HepG2 (cell line): Measurements from ENCODE around the gene RTN4RL2. TPM values are rescaled to one million over a fixed set of nuclear protein-coding genes. Genes with fewer than 3 reads are reported as not detected.

Experiments
- ATAC-seq: fragments of 200-7000 bp; cut with Tn5 transposase; 3 replicates; pipeline ENCODE4 v1.9.1; 2020; ENCODE audit warnings: mild to moderate bottlenecking, moderate library complexity
- BruUV-seq: library from RNA; stranded (reverse); fragments of 400-500 nt; replicated peaks from 2 replicates; lab custom pipeline; 2021; lab: Mats Ljungman, UMichigan
- CTCF ChIA-PET: fragments of 300-600 bp; formaldehyde crosslinking; extraction: SDS; loops from one replicate; lab custom pipeline; 2021; ENCODE audit warnings: low total read pairs, inconsistent platforms, low intra/inter-chr PET ratio; lab: Yijun Ruan, JAX
- POLR2A ChIA-PET: fragments of 350-600 bp; sonication (Branson Sonifier 250); formaldehyde crosslinking; loops from one replicate; lab custom pipeline; 2020; ENCODE audit warnings: antibody characterized with exemption, inconsistent platforms; lab: Yijun Ruan, JAX
- DNase-seq: peaks from one replicate; pipeline ENCODE4 v3.0.0-alpha.2; 2015; ENCODE audit warnings: low spot score
- FAIRE-seq: peaks from 3 replicates; lab custom pipeline; 2011; peaks lifted over from hg19 to GRCh38; lab: Jason Lieb, UNC
- H2AFZ ChIP-seq: one replicate; pipeline ENCODE4 v1.6.1; 2011; ENCODE audit warnings: low read length, inconsistent platforms
- H3K27ac ChIP-seq: fragments of 300-600 bp; 3 replicates; pipeline ENCODE4 v1.8.0; 2011; ENCODE audit warnings: mixed run types, mild to moderate bottlenecking, mixed read lengths, low read length, inconsistent platforms; ENCODE audit not compliant: insufficient read depth; ENCODE audit errors: extremely low read length
- H3K27me3 ChIP-seq, 2 experiments: fragments of 200-600 bp in 1 of 2; 2 replicates in 1 of 2; 3 replicates in 1 of 2; pipeline versions ENCODE4 v1.6.0 to v1.8.0; 2011; ENCODE audit warnings: low read length in 2 of 2, mild to moderate bottlenecking in 2 of 2, moderate library complexity in 2 of 2, inconsistent platforms in 1 of 2; ENCODE audit not compliant: insufficient read depth in 2 of 2, control insufficient read depth in 1 of 2
- H3K36me3 ChIP-seq, 2 experiments: fragments of 200-600 bp in 1 of 2; replicated peaks in 1 of 2; 2 replicates in 1 of 2; 3 replicates in 1 of 2; pipeline versions ENCODE4 v1.5.1 to v1.8.0; 2011; ENCODE audit warnings: low read length in 2 of 2, inconsistent platforms in 1 of 2; ENCODE audit not compliant: insufficient read depth in 2 of 2, control insufficient read depth in 1 of 2
- H3K4me1 ChIP-seq: 2 replicates; pipeline ENCODE4 v1.5.1; 2012; ENCODE audit warnings: low read length, inconsistent platforms; ENCODE audit not compliant: insufficient read depth
- H3K4me2 ChIP-seq: 2 replicates; pipeline ENCODE4 v1.6.0; 2011; ENCODE audit warnings: low read depth, low read length, inconsistent platforms
- H3K4me3 ChIP-seq, 3 experiments: fragments of 200-600 bp in 1 of 3; sonication (generic), shearing (Covaris generic) in 1 of 3; replicated peaks in 1 of 3; 2 replicates each; pipeline ENCODE4 v1.5.1; 2011 to 2016; ENCODE audit warnings: low read length in 3 of 3, inconsistent platforms in 2 of 3, low read depth in 2 of 3, mild to moderate bottlenecking in 2 of 3, control low read depth in 1 of 3, mixed read lengths in 1 of 3; ENCODE audit not compliant: insufficient read depth in 1 of 3
- H3K79me2 ChIP-seq: one replicate; pipeline ENCODE4 v1.6.1; 2011; ENCODE audit warnings: low read length, inconsistent platforms; ENCODE audit not compliant: insufficient read depth
- H3K9ac ChIP-seq: 2 replicates; pipeline ENCODE4 v1.6.0; 2011; ENCODE audit warnings: mild to moderate bottlenecking, low read depth, low read length, inconsistent platforms; ENCODE audit not compliant: insufficient read depth
- H3K9me3 ChIP-seq: 2 replicates; pipeline ENCODE4 v1.5.1; 2012; ENCODE audit warnings: mild to moderate bottlenecking, low read length
- H4K20me1 ChIP-seq: 2 replicates; pipeline ENCODE4 v1.6.0; 2011; ENCODE audit warnings: inconsistent platforms, mild to moderate bottlenecking, low read length, moderate library complexity; ENCODE audit not compliant: insufficient read depth
- BORCS8-MEF2B ChIP-seq: sonication (generic); formaldehyde crosslinking; IDR thresholded peaks from 2 replicates; pipeline ENCODE4 v1.8.0; 2022; ENCODE audit warnings: mild to moderate bottlenecking, missing genetic modification reagents
- HDAC2 ChIP-seq: sonication (generic); formaldehyde crosslinking; IDR thresholded peaks from 2 replicates; pipeline ENCODE4 v1.4.0; 2020; ENCODE audit warnings: missing genetic modification reagents
- NFYB ChIP-seq: sonication (generic); formaldehyde crosslinking; IDR thresholded peaks from 2 replicates; pipeline ENCODE4 v1.4.0; 2020; ENCODE audit warnings: missing genetic modification reagents
- NFYC ChIP-seq: IDR thresholded peaks from 2 replicates; pipeline ENCODE4 v1.6.1; 2016; ENCODE audit warnings: missing genetic modification reagents, missing compliant biosample characterization
- PHF8 ChIP-seq: sonication (generic); formaldehyde crosslinking; IDR thresholded peaks from 2 replicates; pipeline ENCODE4 v1.5.0; 2020; ENCODE audit warnings: missing genetic modification reagents
- PRDM10 ChIP-seq: sonication (generic); formaldehyde crosslinking; IDR thresholded peaks from 2 replicates; pipeline ENCODE4 v1.4.0; 2020; ENCODE audit warnings: low read depth, missing genetic modification reagents
- SSRP1 ChIP-seq: IDR thresholded peaks from 2 replicates; pipeline ENCODE4 v1.6.1; 2016; ENCODE audit warnings: control low read depth
- TEAD3 ChIP-seq: optimal IDR thresholded peaks from 2 replicates; pipeline ENCODE3; 2016; ENCODE audit warnings: borderline replicate concordance
- ZFX ChIP-seq: sonication (generic); formaldehyde crosslinking; IDR thresholded peaks from 2 replicates; pipeline ENCODE4 v1.4.0; 2020; ENCODE audit warnings: mild to moderate bottlenecking, low read depth, missing genetic modification reagents, moderate library complexity
- ZNF800 ChIP-seq: sonication (generic); formaldehyde crosslinking; IDR thresholded peaks from 2 replicates; pipeline ENCODE4 v1.4.0; 2020; ENCODE audit warnings: missing genetic modification reagents
- WGBS: methylation state at CpG from one replicate; pipeline ENCODE4 v1.1.6; 2017; ENCODE audit warnings: low lambda C conversion rate; 5-methylcytosine and 5-hydroxymethylcytosine counted together
- in situ Hi-C: cut with HindIII; loops from 2 replicates; pipeline ENCODE4 v1.10.0; 2017; ENCODE audit warnings: low pct_unique_long_range_greater_than_20kb; ENCODE audit not compliant: extremely low pct_ligation_motif_present
- intact Hi-C: fragments of 100-400 bp; cut with micrococcal nuclease; formaldehyde crosslinking; loops from one replicate; pipeline ENCODE4 v1.10.0; 2022; ENCODE audit not compliant: unreplicated experiment
- polyA plus RNA-seq, 8 experiments: library from polyadenylated mRNA; depleted of rRNA in 3 of 8; stranded (reverse) in 7 of 8; unstranded in 1 of 8; fragments of >200 nt; fragmentation: Illumina TruSeq in 4 of 8; extraction: Trizol in 4 of 8; gene quantifications; 2 replicates each; pipeline versions ENCODE4 v1.2.1 to v1.2.3, GENCODE V29; 2011 to 2016; ENCODE audit warnings: low read depth in 4 of 8, missing spikeins in 1 of 8, mixed read lengths in 1 of 8; ENCODE audit not compliant: insufficient read depth in 1 of 8
- total RNA-seq, 5 experiments: library from RNA; depleted of rRNA; stranded (reverse); fragments of >200 nt; fragmentation: Illumina TruSeq; extraction: Trizol; gene quantifications; 2 replicates each; pipeline ENCODE4 v1.2.3, GENCODE V29; 2016; ENCODE audit warnings: low read depth in 1 of 5
- TF ChIP-seq, protein P1 (sequence below): sonication (generic); formaldehyde crosslinking; IDR thresholded peaks from 2 replicates; pipeline ENCODE4 v1.4.0; 2020; ENCODE audit warnings: missing genetic modification reagents
- TF ChIP-seq, protein P2 (sequence below): sonication (generic); formaldehyde crosslinking; IDR thresholded peaks from 2 replicates; pipeline ENCODE4 v1.4.0; 2020; ENCODE audit warnings: missing genetic modification reagents, borderline replicate concordance

Gene RTN4RL2
- total and polyA plus RNA-seq, 2 of the 13 experiments (the other 11 are each of a cell fraction or from before 2014, with no cell fraction given), result 1.3 to 4.3 TPM

DNA sequence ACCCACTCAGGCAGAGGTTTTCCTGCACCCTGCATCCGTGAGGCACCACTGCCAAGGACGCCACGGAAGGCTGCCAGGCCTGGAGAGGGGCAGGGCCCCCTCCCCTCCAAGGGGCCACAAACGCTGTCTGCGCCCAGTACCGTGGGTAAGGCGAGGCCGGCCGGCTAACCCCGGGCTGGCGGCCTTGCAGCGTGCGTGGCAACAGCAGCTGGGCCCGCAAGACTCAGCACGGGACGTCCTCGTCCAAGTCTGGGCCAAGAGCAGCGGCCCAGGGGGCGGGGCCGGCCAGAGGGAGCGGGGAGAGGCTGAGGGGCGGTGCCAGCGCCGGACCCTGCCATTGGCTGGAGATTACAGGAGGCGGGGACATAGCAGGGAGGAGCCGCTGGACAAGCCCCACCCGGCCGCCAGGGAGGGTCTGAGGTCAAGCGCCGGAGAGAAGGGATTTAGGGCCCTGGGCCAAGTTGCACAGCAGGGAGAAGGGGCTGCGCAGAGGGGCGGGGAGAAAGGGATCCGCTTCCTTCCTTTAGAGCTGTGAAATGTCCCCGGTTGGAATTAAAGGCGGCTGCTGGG is 39.2 kb downstream of the RTN4RL2 start:
- CTCF ChIA-PET, result no interaction called here
- FAIRE-seq, result peak; percentile 44
- in situ Hi-C loops, result no loop called here
- TF ChIP-seq ZNF800 (CRISPR knock-in tag) (no peak), PHF8 (CRISPR knock-in tag) (0 out of 2 replicates have a peak, but pooled peaks have one; percentile 34), ZFX (CRISPR knock-in tag) (peak; percentile 69), PRDM10 (CRISPR knock-in tag) (0 out of 2 replicates have a peak, but pooled peaks have one; percentile 53), HDAC2 (CRISPR knock-in tag) (0 out of 2 replicates have a peak, but pooled peaks have one; percentile 21), NFYC (CRISPR knock-in tag) (peak; percentile 67), NFYB (CRISPR knock-in tag) (peak; percentile 78), TEAD3 (CRISPR knock-in tag) (peak; percentile 31), BORCS8-MEF2B (CRISPR knock-in tag) (peak; percentile 16), SSRP1 (peak; percentile 42; the same call in 1 of the 2 replicates)
- TF ChIP-seq, protein P1, sequence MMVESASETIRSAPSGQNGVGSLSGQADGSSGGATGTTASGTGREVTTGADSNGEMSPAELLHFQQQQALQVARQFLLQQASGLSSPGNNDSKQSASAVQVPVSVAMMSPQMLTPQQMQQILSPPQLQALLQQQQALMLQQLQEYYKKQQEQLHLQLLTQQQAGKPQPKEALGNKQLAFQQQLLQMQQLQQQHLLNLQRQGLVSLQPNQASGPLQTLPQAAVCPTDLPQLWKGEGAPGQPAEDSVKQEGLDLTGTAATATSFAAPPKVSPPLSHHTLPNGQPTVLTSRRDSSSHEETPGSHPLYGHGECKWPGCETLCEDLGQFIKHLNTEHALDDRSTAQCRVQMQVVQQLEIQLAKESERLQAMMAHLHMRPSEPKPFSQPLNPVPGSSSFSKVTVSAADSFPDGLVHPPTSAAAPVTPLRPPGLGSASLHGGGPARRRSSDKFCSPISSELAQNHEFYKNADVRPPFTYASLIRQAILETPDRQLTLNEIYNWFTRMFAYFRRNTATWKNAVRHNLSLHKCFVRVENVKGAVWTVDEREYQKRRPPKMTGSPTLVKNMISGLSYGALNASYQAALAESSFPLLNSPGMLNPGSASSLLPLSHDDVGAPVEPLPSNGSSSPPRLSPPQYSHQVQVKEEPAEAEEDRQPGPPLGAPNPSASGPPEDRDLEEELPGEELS (CRISPR knock-in tag), result 0 out of 2 replicates have a peak, but pooled peaks have one; percentile 26
- TF ChIP-seq, protein P2, sequence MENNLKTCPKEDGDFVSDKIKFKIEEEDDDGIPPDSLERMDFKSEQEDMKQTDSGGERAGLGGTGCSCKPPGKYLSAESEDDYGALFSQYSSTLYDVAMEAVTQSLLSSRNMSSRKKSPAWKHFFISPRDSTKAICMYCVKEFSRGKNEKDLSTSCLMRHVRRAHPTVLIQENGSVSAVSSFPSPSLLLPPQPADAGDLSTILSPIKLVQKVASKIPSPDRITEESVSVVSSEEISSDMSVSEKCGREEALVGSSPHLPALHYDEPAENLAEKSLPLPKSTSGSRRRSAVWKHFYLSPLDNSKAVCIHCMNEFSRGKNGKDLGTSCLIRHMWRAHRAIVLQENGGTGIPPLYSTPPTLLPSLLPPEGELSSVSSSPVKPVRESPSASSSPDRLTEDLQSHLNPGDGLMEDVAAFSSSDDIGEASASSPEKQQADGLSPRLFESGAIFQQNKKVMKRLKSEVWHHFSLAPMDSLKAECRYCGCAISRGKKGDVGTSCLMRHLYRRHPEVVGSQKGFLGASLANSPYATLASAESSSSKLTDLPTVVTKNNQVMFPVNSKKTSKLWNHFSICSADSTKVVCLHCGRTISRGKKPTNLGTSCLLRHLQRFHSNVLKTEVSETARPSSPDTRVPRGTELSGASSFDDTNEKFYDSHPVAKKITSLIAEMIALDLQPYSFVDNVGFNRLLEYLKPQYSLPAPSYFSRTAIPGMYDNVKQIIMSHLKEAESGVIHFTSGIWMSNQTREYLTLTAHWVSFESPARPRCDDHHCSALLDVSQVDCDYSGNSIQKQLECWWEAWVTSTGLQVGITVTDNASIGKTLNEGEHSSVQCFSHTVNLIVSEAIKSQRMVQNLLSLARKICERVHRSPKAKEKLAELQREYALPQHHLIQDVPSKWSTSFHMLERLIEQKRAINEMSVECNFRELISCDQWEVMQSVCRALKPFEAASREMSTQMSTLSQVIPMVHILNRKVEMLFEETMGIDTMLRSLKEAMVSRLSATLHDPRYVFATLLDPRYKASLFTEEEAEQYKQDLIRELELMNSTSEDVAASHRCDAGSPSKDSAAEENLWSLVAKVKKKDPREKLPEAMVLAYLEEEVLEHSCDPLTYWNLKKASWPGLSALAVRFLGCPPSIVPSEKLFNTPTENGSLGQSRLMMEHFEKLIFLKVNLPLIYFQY (CRISPR knock-in tag), result peak; percentile 31; the same call in 1 of the 2 replicates

More for the DNA sequence above, 39.2 kb downstream of the RTN4RL2 start:
- H3K4me2 ChIP-seq, result peak overlapping the region; percentile 46
- peaks cover 36% of the 10 kb centered on the region for H3K79me2 ChIP-seq
- no peak overlapping the region for H2AFZ ChIP-seq
- H3K36me3 ChIP-seq, result peaks cover 15 to 53% of the 10 kb centered on the region in 2 experiments
- H3K27me3 ChIP-seq, result no peaks in the 10 kb centered on the region
- H3K27ac ChIP-seq, result peak overlapping the region; percentile 97
- peaks cover 8% of the 10 kb centered on the region for H4K20me1 ChIP-seq
- 26% methylated on average over 15 of the region's 35 CpGs for WGBS
- ATAC-seq (peak; percentile 77), DNase-seq (peak; percentile 84)
- peaks cover 94% of the 10 kb centered on the region for H3K4me1 ChIP-seq
- BruUV-seq, result no TSS peak
- H3K9me3 ChIP-seq, result no peaks in the 10 kb centered on the region
- intact Hi-C loops, result no loop called here
- POLR2A ChIA-PET, result interaction anchor here (1.0 to 9.7 kb wide), 4 partner anchors 16 to 163 kb away, joined by 3 to 111 read pairs (median 3); partner anchors contain the start of gene SLC43A1
- H3K9ac ChIP-seq, result peak overlapping the region; percentile 16; the same call in 1 of the 2 replicates
- H3K4me3 ChIP-seq, result peak overlapping the region in 1 of 3 experiments; percentile 5; a peak in 1 of 6 replicates
